ENCODE measurements around the gene WDR86.

WDR86 gene

DNA sequence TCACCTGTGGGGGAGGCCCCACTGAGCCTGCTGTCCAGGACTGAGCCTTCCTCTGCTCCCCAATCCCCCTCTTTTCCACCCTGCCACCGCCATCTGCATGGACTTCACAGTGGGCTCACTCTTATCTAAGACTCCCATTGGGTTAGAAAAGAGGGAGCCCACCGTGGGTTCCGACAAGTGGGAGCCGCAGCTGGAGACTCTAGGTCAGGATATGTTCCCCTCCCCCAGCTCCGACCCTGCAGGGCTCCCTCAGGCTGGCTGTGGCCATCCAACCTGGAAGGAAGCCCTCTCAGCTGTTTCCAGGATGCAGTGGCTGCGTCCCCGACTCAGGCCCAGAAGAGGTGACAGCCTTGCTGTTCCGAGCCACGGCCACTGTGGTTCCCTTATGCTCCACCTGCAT, 4.8 kb downstream of the WDR86 start:
- no peak for DNase-seq (ENCODE audit: insufficient read length, low spot score)
- FAIRE-seq, result no peak
- TF ChIP-seq, protein P1, sequence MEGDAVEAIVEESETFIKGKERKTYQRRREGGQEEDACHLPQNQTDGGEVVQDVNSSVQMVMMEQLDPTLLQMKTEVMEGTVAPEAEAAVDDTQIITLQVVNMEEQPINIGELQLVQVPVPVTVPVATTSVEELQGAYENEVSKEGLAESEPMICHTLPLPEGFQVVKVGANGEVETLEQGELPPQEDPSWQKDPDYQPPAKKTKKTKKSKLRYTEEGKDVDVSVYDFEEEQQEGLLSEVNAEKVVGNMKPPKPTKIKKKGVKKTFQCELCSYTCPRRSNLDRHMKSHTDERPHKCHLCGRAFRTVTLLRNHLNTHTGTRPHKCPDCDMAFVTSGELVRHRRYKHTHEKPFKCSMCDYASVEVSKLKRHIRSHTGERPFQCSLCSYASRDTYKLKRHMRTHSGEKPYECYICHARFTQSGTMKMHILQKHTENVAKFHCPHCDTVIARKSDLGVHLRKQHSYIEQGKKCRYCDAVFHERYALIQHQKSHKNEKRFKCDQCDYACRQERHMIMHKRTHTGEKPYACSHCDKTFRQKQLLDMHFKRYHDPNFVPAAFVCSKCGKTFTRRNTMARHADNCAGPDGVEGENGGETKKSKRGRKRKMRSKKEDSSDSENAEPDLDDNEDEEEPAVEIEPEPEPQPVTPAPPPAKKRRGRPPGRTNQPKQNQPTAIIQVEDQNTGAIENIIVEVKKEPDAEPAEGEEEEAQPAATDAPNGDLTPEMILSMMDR (IDR thresholded peaks at IDR 0.05; ENCODE audit: insufficient read depth, missing control alignments), result no peak

DNA sequence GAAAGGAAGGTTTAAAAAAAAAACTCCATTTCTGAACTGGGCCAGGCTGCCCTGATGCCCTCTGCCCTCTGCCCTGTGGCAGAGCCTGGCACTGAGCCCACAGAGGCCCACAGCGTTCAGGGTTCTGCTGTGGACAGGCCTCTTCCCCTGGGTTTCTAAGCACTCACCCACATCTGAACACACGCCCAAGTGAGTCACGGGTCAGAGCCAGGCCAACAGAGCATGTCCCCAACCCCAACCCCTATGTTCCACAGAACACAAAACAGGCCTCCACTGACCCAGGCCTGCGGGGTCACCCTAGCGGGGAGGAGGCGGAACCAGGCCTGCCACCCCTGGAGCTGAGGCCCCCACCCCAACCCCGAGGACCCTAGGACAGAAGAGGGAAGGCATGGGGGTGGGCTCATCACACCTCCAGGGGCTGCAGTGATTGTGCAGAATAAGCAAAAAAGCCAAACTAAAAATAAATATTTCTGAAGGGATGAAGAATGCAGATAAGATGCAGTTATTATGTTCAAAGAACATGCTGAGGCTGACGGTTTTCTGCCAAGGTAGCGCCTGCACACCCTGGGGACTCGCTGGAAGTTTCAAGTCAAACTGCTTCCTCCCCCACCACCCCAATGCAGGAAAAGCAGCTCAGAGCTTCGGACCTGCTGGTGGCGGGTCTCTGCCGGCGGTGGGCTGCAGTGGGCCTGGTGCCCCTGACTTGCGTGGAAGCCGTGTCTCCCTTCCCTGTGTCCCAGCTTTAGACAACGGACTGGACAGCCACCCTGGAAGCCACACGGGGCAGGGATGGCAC, 5.4 kb downstream of the WDR86 start:
- DNase-seq (ENCODE audit: insufficient read length, low spot score) (peak; percentile 14), FAIRE-seq (no peak)
- TF ChIP-seq, protein P1 (IDR thresholded peaks at IDR 0.05; ENCODE audit: insufficient read depth, missing control alignments), result no peak

DNA sequence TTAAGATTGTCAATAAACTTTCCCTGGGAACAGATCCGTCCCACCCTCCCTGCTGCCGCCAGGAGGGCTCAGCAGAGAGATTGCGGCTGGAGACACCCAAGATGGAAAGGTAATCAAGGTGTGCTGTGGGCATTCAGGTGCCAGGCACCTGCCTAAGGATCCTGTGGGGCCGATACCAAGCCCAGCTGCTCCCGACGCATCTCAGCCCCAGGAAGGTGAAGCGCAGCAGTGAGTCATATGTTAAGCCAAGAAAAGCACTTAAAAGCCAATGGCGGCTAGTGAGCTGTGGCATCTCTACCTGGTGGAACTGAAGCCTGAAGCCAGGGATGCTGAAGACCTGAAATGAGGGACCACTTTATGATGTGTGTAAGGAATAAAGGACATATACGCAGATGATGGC, 6.1 kb downstream of the WDR86 start:
- no peak for FAIRE-seq
- DNase-seq (ENCODE audit: insufficient read length, low spot score), result no peak
- TF ChIP-seq, protein P1 (IDR thresholded peaks at IDR 0.05; ENCODE audit: insufficient read depth, missing control alignments), result no peak

DNA sequence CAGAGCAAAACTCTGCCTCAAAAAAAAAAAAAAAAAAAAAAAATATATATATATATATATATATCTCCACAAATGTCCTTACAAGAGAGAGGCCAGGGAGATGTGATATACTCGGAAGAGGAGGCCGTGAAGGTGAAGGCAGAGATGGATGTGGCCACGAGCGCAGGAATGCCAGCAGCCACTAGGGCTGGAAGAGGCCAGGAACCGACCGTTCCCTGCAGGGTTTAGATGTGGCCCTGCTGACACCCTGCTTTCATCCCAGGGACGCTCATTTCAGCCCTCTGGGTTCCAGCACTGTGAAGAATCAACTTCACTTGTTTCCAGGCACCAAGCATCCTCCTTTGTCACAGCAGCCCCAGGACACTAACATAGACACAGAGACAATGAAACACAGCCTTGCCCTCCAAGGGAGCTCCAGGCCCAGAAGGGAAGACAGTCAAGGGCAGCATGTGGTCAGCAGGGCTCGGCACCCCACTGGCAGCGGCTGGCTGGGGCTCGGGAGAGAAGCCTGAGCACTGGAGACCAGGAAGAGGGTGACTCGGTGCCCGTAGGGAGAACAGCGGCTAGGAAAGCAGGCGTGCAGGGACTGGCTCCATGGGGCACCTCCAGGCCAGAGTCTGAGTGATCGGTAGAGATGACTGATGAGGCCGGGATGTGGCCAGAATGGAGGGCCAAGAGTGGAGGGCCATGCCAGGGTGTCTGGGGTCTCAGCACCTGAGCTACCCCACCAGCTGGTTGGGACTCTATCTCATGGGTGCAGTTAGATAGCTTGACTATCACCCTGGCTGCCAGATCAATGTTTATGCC, 7.6 kb downstream of the WDR86 start:
- TF ChIP-seq, protein P1 (IDR thresholded peaks at IDR 0.05; ENCODE audit: insufficient read depth, missing control alignments), result no peak
- no peak for FAIRE-seq

DNA sequence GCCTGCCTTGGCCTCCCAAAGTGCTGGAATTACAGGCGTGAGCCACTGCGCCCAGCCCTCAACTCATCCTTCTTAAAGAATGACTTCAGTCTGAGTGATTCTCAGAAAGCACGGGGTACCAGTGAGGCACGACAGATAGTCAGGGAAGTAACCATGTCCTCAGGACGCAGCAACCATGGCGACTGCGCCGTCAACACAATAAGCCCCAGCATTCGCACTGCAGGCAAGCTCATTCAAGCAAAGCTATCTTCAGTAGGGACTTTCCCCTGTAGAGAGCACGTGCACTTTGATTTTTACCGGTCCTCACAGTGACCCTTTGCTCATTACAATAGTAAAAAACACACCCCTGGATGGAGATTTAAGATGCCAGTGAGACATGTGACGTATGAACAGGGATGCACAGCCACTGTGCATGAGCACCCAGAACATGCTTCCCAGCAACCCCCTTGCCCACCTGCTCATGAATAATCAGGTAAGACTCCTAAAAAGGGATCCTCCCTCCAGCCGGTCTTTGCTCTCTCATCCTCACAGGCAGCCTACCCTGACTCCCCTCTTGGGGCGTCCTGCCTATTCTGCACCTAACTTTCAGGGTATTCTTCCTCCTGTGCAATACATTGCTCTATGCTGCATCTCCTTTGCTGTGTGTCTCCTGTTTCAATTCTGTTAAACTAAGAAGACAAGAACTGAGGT, 9.1 kb downstream of the WDR86 start:
- TF ChIP-seq, protein P1 (IDR thresholded peaks at IDR 0.05; ENCODE audit: insufficient read depth, missing control alignments), result no peak
- FAIRE-seq, result no peak
- DNase-seq (ENCODE audit: insufficient read length, low spot score), result no peak

More for the DNA sequence above, 7.6 kb downstream of the WDR86 start:
- DNase-seq (ENCODE audit: insufficient read length, low spot score), result no peak

- TF ChIP-seq, protein P1 (IDR thresholded peaks at IDR 0.05; ENCODE audit: insufficient read depth, missing control alignments), result no peak
- no peak for DNase-seq (ENCODE audit: insufficient read length, low spot score)
- FAIRE-seq, result no peak
These were observed 9.9 kb downstream of the WDR86 start for GRCh38 chr7:151399906-151400305.
